Hepatocyte (in vitro differentiated cells): ENCODE data around the gene LRRK1.

Experiments
- CTCF ChIP-seq: fragments of 200-600 bp; sonication (generic); IDR thresholded peaks from 2 replicates; pipeline ENCODE4 v1.5.1; 2016; ENCODE audit warnings: antibody characterized with exemption, mild to moderate bottlenecking; ENCODE audit not compliant: poor library complexity
- EZH2phosphoT487 ChIP-seq: fragments of 200-600 bp; sonication (generic); IDR thresholded peaks from one replicate; pipeline ENCODE4 v1.6.1; 2018; ENCODE audit warnings: antibody characterized with exemption, mild to moderate bottlenecking, low read depth, moderate library complexity; ENCODE audit not compliant: unreplicated experiment, severe bottlenecking

GRCh38 chr15:101048176-101048575 lies 129.0 kb downstream of the LRRK1 start:
- TF ChIP-seq CTCF = no peak
- TF ChIP-seq EZH2phosphoT487 = no peak
